Measurements from ENCODE around the gene NOS2.

DNA sequence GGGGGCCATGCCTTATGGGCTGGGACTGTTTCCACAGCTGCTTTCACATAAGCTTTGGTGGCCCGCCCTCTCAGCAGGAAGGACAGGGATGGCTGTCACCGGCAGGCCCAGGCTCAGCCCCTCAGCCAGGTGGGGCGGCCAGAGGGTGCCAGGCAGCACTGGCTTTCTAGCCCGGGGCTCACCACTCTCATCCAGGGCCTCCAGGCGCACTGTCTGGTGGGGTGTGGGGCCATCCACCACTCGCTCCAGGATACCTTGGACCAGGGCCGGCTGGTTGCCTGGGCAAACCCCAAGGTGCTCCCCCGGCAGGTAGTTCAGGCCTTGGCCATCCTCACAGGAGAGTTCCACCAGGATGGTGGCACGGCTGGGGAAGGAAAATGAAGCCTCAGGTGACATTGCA, 35.0 kb downstream of the NOS2 start:
- TF ChIP-seq CTCF (IDR thresholded peaks at IDR 0.05; ENCODE audit: low read length) (no peak), EZH2 (IDR thresholded peaks at IDR 0.05; ENCODE audit: borderline replicate concordance, low read length) (no peak)
